DMS53 treated with DMSO at 0.1 percent for 48 hours (cell line): Measurements from ENCODE around the gene TBCC.
"Not testable (repeated sequence)": the region's sequence is repeated elsewhere in the genome, so short reads cannot be mapped to it uniquely, and the experiment has no call there.

Experiments
- DNase-seq: peaks from one replicate; lab custom pipeline; 2025; ENCODE audit not compliant: unreplicated experiment; lab: John Stamatoyannopoulos, UW

Gene TBCC

GRCh38 chr6:42745640-42746462, at the start of gene TBCC:
TBCC (minus strand) TSS chr6:42746103; CDS start chr6:42746073, 30 bp downstream.
- peak; percentile 96 for DNase-seq

- DNase-seq = no peak
These were observed 49.7 kb upstream of the TBCC start for GRCh38 chr6:42795651-42796050.

GRCh38 chr6:42791706-42792320, 45.9 kb upstream of the TBCC start:
- peak; percentile 84 for DNase-seq

- no peak for DNase-seq
These were observed 44.8 kb upstream of the TBCC start for GRCh38 chr6:42790549-42791181.

- DNase-seq = no peak
These were observed 42.8 kb upstream of the TBCC start for GRCh38 chr6:42788671-42789070.

- DNase-seq = no peak
These were observed 41.2 kb upstream of the TBCC start for GRCh38 chr6:42787063-42787472.

GRCh38 chr6:42786525-42786985, 40.7 kb upstream of the TBCC start:
- DNase-seq = no peak

- DNase-seq = no peak
These were observed 39.0 kb upstream of the TBCC start for GRCh38 chr6:42784717-42785498.

GRCh38 chr6:42783876-42784642, 38.2 kb upstream of the TBCC start:
- DNase-seq = peak; percentile 18

- no peak for DNase-seq
These were observed 37.4 kb upstream of the TBCC start for GRCh38 chr6:42783177-42783875.

- DNase-seq = peak; percentile 61
These were observed 36.8 kb upstream of the TBCC start for GRCh38 chr6:42782689-42783176.

GRCh38 chr6:42781796-42782688, 36.1 kb upstream of the TBCC start, which contains the start of gene BICRAL:
BICRAL (plus strand) TSS chr6:42782052; CDS start chr6:42822023, 39,971 bp downstream.
- peak; percentile 43 for DNase-seq

GRCh38 chr6:42781546-42781795, 35.6 kb upstream of the TBCC start:
- DNase-seq = no peak

- DNase-seq = no peak
These were observed 33.6 kb upstream of the TBCC start for GRCh38 chr6:42779521-42779920.

GRCh38 chr6:42778122-42778521, 32.2 kb upstream of the TBCC start:
- DNase-seq = no peak

- DNase-seq = no peak
These were observed 31.4 kb upstream of the TBCC start for GRCh38 chr6:42777126-42777822.

- DNase-seq = not testable (repeated sequence)
These were observed 29.1 kb upstream of the TBCC start for GRCh38 chr6:42774821-42775487.

GRCh38 chr6:42774201-42774600, 28.3 kb upstream of the TBCC start:
- no peak for DNase-seq
